ENCODE measurements around the gene PKN2.

PKN2 gene

DNA sequence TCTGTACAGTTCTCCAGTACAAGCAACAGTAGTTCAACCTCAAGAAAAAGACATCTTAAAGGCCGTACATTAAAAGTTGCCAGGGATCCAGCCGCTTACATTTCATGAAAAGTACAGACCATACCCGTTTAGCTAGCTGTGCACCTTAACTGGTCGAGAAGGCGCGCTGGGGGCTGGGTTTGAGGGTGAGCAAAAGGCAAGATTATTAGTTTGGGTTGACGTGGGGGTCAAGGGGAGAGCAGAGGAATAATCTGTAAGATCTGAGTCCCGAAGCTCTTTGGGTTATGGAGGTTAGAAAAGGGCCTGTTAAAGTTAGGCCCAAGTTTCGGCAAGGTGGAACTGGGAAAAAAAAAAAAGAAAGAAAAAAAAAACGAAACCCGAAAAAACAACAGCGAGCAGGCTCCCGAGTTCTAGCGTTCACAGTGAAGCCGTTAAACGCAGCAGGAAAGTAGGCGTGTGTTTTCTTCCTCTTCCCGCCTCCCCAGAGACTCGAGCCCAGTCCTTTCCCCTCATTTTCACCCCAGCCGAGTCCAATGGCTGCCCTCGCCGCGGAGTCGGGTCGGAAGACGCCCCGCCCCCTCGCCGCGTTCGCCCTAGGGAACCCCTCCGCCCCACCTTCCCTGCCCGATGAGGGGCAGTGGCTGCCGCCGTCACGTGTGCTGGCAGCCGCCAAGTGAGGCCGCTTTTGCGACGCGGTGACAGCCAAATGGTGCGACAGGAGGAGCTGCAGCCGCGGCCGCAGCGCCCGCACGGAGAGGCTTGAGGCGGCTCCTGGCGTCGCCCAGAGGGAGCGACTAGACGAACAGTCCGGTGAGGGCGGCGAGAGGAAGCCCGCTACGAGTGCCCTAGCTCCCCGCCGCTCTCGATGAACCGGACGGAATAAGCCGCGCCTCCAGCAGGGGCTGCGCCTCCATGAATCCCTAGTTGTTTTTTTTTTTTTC, at the start of gene PKN2:
TSS of gene PKN2 (plus strand) at position 733 of the 941 bp plus-strand sequence. CDS start 308 bp downstream, outside the sequence.
- peak; percentile 100 for DNase-seq (ENCODE audit: low read depth)
- H3K4me3 ChIP-seq (ENCODE audit: low read length) = peak within 1 kb of the TSS; percentile 88
- H3K4me1 ChIP-seq (ENCODE audit: control insufficient read depth, insufficient read depth, low read length) = peaks cover 21% of the 10 kb centered on the region
- H3K9ac ChIP-seq (ENCODE audit: low read length) = peak within 1 kb of the TSS; percentile 91
- peaks cover 4% of the 10 kb centered on the region for H3K36me3 ChIP-seq (ENCODE audit: control insufficient read depth, insufficient read depth, low read length, severe bottlenecking)
- no peaks in the 10 kb centered on the region for H3K9me3 ChIP-seq (ENCODE audit: control insufficient read depth, low read length)
- no peaks in the 10 kb centered on the region for H3K27me3 ChIP-seq (replicated peaks; ENCODE audit: control insufficient read depth, insufficient read depth, low read length)

DNA sequence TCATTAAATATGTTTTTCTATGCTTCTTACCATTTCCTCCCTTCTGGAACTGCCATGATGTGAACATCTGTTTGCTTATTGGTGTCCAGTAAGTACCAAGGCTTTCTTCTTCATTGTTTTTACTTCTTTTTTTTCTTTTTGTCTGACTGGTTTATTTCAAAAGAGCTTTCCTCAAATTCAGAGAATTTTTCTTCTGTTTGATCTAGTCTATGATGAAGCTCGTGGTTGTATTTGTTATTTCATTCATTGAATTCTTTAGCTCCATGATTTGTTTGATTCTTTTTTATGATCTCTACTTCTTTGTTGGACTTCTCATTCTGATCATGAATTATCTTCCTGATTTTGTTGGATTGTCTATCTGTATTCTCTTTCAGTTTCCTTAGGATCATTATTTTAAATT, 49.5 kb upstream of the PKN2 start:
- no peak for DNase-seq (ENCODE audit: low read depth)
- Histone ChIP-seq H3K9ac (ENCODE audit: low read length) (no peak overlapping the region), H3K36me3 (ENCODE audit: control insufficient read depth, insufficient read depth, low read length, severe bottlenecking) (no peaks in the 10 kb centered on the region), H3K9me3 (ENCODE audit: control insufficient read depth, low read length) (peaks cover 14% of the 10 kb centered on the region), H3K27me3 (replicated peaks; ENCODE audit: control insufficient read depth, insufficient read depth, low read length) (no peaks in the 10 kb centered on the region), H3K4me1 (ENCODE audit: control insufficient read depth, insufficient read depth, low read length) (no peaks in the 10 kb centered on the region), H3K4me3 (ENCODE audit: low read length) (no peak overlapping the region)

GRCh38 chr1:88640060-88640459, 44.0 kb upstream of the PKN2 start:
- no peaks in the 10 kb centered on the region for H3K27me3 ChIP-seq (replicated peaks; ENCODE audit: control insufficient read depth, insufficient read depth, low read length)
- H3K9me3 ChIP-seq (ENCODE audit: control insufficient read depth, low read length) = peaks cover 2% of the 10 kb centered on the region
- no peak overlapping the region for H3K9ac ChIP-seq (ENCODE audit: low read length)
- DNase-seq (ENCODE audit: low read depth) = no peak
- no peaks in the 10 kb centered on the region for H3K36me3 ChIP-seq (ENCODE audit: control insufficient read depth, insufficient read depth, low read length, severe bottlenecking)
- H3K4me3 ChIP-seq (ENCODE audit: low read length) = no peak overlapping the region
- no peaks in the 10 kb centered on the region for H3K4me1 ChIP-seq (ENCODE audit: control insufficient read depth, insufficient read depth, low read length)

- Histone ChIP-seq H3K36me3 (ENCODE audit: control insufficient read depth, insufficient read depth, low read length, severe bottlenecking) (no peaks in the 10 kb centered on the region), H3K9ac (ENCODE audit: low read length) (no peak overlapping the region), H3K27me3 (replicated peaks; ENCODE audit: control insufficient read depth, insufficient read depth, low read length) (no peaks in the 10 kb centered on the region), H3K9me3 (ENCODE audit: control insufficient read depth, low read length) (no peaks in the 10 kb centered on the region), H3K4me3 (ENCODE audit: low read length) (no peak overlapping the region), H3K4me1 (ENCODE audit: control insufficient read depth, insufficient read depth, low read length) (no peaks in the 10 kb centered on the region)
- no peak for DNase-seq (ENCODE audit: low read depth)
These were observed 38.2 kb upstream of the PKN2 start for GRCh38 chr1:88645886-88646285.

DNA sequence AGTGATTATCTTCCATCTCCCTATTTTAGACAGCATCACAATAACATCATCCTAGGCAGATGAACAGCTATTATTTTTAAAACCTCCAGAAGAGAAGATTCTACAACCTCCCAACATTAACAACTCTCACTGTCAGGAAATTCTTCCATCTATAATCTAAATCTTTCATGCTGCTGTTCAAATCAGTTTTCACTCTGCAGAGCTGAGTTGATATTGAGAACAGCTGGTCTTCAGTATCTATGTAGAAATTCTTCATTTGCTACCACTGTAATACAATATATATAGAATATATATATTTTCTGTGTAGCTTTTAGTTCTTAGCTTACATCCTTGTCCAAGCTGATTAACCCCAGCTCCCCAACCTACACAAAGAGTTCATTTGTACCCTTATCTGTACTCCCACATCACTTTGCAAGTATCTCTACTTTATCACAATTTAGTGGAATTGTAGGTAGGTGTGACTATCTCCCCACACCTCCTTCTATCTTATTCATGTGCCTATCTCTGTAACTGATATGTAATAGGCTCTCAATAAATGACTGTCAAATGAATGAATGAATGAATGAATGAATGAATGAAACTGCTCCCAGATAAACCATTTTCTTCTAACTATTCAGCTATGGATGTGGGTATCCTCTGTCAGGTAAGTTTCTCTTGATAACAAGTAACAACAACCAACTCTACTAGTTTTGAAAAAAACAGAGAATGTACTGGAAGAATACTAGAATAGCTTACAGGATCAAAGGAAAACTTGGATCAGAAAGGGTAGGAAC, 37.4 kb upstream of the PKN2 start:
- DNase-seq (ENCODE audit: low read depth) = no peak
- H3K4me1 ChIP-seq (ENCODE audit: control insufficient read depth, insufficient read depth, low read length) = no peaks in the 10 kb centered on the region
- no peaks in the 10 kb centered on the region for H3K27me3 ChIP-seq (replicated peaks; ENCODE audit: control insufficient read depth, insufficient read depth, low read length)
- no peak overlapping the region for H3K9ac ChIP-seq (ENCODE audit: low read length)
- H3K4me3 ChIP-seq (ENCODE audit: low read length) = no peak overlapping the region
- no peaks in the 10 kb centered on the region for H3K9me3 ChIP-seq (ENCODE audit: control insufficient read depth, low read length)
- H3K36me3 ChIP-seq (ENCODE audit: control insufficient read depth, insufficient read depth, low read length, severe bottlenecking) = no peaks in the 10 kb centered on the region

GRCh38 chr1:88647249-88647645, 36.8 kb upstream of the PKN2 start:
- Histone ChIP-seq H3K9ac (ENCODE audit: low read length) (no peak overlapping the region), H3K36me3 (ENCODE audit: control insufficient read depth, insufficient read depth, low read length, severe bottlenecking) (no peaks in the 10 kb centered on the region)
- DNase-seq (ENCODE audit: low read depth) = no peak

DNA sequence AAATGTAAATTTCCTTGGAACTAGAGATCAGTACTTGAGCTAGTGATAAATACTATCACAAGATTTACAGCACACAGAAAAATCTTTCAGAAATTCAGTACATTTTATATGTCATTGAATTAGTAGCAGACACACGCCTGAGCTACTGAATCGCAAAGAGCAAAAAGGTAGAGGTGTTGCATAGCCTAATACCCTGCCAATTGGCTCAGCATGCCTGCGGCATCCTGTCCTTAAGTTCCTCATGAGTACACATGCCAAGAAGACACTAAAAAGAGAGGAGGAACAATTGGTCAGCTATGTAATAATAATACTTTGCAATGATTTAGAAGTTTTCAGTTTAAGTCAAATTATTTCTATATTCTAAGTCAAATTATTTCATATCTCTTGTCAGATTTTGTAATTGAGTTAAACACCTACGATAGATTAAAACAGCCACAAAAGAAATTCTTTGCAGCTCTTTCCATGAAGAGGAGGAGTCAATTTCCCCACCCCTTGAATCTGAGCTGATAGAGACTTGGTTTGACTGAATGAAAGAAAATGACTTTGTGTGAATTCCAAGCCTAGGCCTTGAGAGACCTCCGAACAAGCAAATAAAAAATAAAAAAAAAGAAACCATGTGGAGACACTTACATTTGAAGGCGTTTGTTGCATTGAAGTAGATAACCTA, 36.2 kb upstream of the PKN2 start:
- H3K4me1 ChIP-seq (ENCODE audit: control insufficient read depth, insufficient read depth, low read length) = no peaks in the 10 kb centered on the region
- H3K27me3 ChIP-seq (replicated peaks; ENCODE audit: control insufficient read depth, insufficient read depth, low read length) = no peaks in the 10 kb centered on the region
- H3K9me3 ChIP-seq (ENCODE audit: control insufficient read depth, low read length) = no peaks in the 10 kb centered on the region
- no peak overlapping the region for H3K9ac ChIP-seq (ENCODE audit: low read length)
- H3K36me3 ChIP-seq (ENCODE audit: control insufficient read depth, insufficient read depth, low read length, severe bottlenecking) = no peaks in the 10 kb centered on the region
- H3K4me3 ChIP-seq (ENCODE audit: low read length) = no peak overlapping the region
- DNase-seq (ENCODE audit: low read depth) = no peak

More at GRCh38 chr1:88647249-88647645, 36.8 kb upstream of the PKN2 start:
- H3K9me3 ChIP-seq (ENCODE audit: control insufficient read depth, low read length) = no peaks in the 10 kb centered on the region
- H3K4me3 ChIP-seq (ENCODE audit: low read length) = no peak overlapping the region
- no peaks in the 10 kb centered on the region for H3K27me3 ChIP-seq (replicated peaks; ENCODE audit: control insufficient read depth, insufficient read depth, low read length)
- H3K4me1 ChIP-seq (ENCODE audit: control insufficient read depth, insufficient read depth, low read length) = no peaks in the 10 kb centered on the region

- H3K36me3 ChIP-seq (ENCODE audit: control insufficient read depth, insufficient read depth, low read length, severe bottlenecking) = no peaks in the 10 kb centered on the region
- no peak overlapping the region for H3K4me3 ChIP-seq (ENCODE audit: low read length)
- H3K9me3 ChIP-seq (ENCODE audit: control insufficient read depth, low read length) = no peaks in the 10 kb centered on the region
- H3K9ac ChIP-seq (ENCODE audit: low read length) = no peak overlapping the region
- H3K27me3 ChIP-seq (replicated peaks; ENCODE audit: control insufficient read depth, insufficient read depth, low read length) = no peaks in the 10 kb centered on the region
- no peaks in the 10 kb centered on the region for H3K4me1 ChIP-seq (ENCODE audit: control insufficient read depth, insufficient read depth, low read length)
- DNase-seq (ENCODE audit: low read depth) = no peak
These were observed 35.4 kb upstream of the PKN2 start for GRCh38 chr1:88648706-88649105.

- no peaks in the 10 kb centered on the region for H3K27me3 ChIP-seq (replicated peaks; ENCODE audit: control insufficient read depth, insufficient read depth, low read length)
- no peaks in the 10 kb centered on the region for H3K9me3 ChIP-seq (ENCODE audit: control insufficient read depth, low read length)
- no peaks in the 10 kb centered on the region for H3K36me3 ChIP-seq (ENCODE audit: control insufficient read depth, insufficient read depth, low read length, severe bottlenecking)
- H3K9ac ChIP-seq (ENCODE audit: low read length) = no peak overlapping the region
- no peak for DNase-seq (ENCODE audit: low read depth)
- H3K4me3 ChIP-seq (ENCODE audit: low read length) = no peak overlapping the region
- H3K4me1 ChIP-seq (ENCODE audit: control insufficient read depth, insufficient read depth, low read length) = no peaks in the 10 kb centered on the region
These were observed 34.1 kb upstream of the PKN2 start for GRCh38 chr1:88649932-88650331.

DNA sequence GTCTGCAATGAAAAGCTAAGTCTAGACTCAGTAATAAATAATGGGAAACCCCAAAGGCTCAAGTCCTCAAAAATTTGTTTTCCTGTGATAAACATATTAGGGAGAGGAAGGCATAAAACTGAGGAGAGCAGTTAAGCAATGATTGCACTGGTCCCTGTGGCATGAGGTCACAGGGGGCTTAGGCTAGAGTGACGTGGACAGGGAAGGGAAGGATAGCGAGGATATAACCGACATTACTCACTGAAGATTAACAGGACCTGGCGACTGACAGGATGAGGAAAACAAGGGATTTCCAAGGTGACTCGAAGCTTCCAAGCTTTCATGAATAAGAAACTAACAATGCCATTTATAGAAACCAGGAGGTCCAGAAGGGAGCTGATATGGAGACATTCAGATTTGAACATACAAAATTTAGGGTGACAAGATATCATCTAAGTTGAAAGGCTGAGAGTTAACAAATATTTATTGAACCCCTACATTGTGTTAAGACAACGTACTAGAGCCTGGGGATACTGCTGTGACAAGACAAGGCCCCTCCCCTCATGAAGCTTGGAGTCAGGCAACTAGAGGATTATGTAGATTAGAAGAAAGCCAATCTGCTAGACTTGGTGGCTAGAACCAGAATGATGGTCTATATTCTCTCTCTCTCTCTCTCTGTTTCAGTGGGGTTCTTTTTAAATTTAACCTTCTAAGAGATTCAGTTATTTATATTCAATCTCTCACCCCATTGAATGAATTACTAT, 33.2 kb upstream of the PKN2 start:
- Histone ChIP-seq H3K4me3 (ENCODE audit: low read length) (no peak overlapping the region), H3K9me3 (ENCODE audit: control insufficient read depth, low read length) (no peaks in the 10 kb centered on the region), H3K9ac (ENCODE audit: low read length) (no peak overlapping the region), H3K4me1 (ENCODE audit: control insufficient read depth, insufficient read depth, low read length) (no peaks in the 10 kb centered on the region), H3K36me3 (ENCODE audit: control insufficient read depth, insufficient read depth, low read length, severe bottlenecking) (no peaks in the 10 kb centered on the region), H3K27me3 (replicated peaks; ENCODE audit: control insufficient read depth, insufficient read depth, low read length) (no peaks in the 10 kb centered on the region)
- DNase-seq (ENCODE audit: low read depth) = no peak

All from adipocyte (in vitro differentiated cells).